LoVo (cell line): Measurements from ENCODE around the gene DDA1.
"Not testable (repeated sequence)": the region's sequence is repeated elsewhere in the genome, so short reads cannot be mapped to it uniquely, and the experiment has no call there.

Source experiments
- DNase-seq: peaks from one replicate; pipeline ENCODE4 v3.0.0-alpha.2; 2016; ENCODE audit warnings: low spot score

The DDA1 gene

DNA sequence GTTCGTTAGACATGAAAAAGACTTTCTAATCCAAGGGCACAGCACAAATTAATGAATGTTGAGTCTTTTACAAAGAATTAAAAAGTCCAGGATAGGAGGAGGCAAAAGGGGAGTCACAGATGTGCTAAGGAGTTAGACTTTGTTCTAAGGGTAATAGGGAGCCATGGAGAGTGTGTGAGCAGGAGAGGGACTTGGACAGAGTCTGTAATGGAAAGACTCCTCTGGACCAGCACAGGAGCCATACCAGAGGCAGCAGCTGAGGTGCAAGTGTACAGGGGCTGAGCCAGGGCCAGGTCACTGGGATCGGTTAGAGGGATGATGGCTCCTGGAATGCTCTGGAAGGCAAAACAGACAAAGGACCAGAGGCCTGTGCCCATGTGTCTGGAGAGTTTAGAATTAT lies 38.5 kb downstream of the DDA1 start:
- DNase-seq = no peak

DNA sequence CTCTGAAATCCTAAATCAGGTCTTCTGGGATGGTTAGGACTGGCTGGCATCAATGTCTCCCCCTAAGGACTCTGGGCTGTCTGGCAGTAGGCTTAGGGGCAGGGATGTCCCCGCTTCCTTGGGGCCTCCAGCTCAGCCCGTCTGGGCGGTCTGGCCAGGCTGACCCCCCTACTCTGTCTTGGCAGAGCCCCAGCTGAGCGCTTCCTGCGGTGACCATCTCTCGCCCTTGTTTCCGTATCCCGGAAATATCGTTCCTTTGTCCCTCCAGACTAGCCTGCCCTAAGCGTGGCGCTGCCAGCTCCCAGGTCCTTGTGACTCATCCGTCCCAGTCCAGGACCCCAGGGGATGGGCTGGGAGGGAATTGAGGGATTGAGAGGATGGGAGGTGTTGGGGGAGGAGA lies 39.3 kb downstream of the DDA1 start:
- DNase-seq = peak; percentile 4

DNA sequence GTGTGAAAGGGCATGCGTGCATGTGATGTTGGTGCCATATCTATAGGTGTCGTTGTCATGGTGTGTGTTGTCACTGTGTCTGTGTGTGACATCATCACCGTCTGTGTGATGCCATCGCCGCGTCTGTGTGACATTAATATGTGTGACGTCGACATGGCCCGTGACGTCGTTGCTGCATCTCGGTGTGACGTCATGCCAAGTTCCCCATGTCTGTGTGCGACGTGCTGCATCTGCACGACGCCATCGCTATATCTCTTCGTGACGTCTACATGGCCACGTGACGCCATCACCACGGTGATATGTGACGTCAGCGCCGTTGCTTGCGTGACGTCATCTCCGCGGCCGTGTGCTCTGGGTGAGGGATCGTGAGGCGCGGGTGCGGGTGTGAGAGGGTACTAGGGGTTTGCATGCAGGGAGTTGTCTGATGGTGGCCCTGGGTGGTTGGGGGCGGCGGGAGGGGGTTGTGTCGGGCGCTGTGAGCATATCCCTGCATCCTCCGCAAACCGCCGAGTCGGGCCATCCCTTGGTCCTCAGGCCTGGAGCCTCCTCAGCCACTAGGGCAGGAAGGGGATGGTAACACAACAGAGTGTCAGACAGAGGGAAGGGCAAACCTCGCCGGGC lies 42.6 kb downstream of the DDA1 start:
- DNase-seq = no peak

DNA sequence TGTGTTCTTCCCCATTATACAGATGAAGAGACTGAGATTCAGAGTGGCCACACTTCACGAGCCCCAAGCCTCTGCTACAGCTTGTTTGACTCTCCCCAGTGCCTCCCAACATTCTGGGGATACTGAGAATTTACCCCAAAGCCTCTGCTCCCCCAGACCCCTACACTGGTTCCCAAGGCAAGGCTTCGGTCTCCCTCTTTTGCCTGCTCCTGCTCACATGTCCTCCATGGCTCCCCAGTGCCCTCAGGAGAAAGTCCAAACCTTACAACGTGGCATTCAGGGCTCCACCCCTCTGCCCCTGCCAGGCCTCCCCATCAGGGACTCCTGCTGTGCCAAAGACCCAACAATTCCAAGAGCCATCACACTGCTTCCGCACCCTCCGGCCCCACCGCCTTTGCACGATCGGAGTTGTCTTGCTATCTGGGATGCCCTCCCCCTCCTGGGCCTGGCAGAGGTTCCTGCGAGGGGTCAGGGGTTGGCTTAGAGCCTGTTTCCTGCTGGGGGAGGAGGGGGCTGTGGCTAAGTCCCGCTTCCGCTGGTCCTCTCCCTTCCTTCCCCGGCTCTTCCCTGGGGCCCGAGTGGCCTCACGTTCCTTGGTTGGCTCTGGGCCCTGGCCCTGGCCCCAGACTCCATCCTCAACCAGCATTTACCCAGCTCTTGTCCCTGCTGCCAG lies 43.4 kb downstream of the DDA1 start:
- DNase-seq = no peak

DNA sequence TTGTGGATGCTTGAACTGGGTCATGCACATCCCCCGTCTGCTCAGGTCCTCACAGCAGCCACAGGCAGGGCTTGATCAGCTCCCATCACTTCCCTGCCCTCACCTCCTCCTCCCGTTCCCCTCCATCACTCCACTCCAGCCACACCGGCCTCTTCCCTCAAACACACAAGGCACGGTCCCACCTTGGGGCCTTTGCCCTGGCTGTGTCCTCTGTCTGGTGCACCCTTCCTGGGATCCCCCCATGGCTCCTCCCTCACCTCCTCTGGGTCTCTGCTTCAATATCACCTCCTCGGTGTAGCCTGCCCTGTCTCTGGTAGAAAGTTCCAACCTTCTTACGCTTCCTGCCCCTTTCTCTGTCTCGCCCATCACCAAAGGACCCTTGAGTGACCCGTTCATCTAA lies 44.0 kb downstream of the DDA1 start:
- no peak for DNase-seq

DNA sequence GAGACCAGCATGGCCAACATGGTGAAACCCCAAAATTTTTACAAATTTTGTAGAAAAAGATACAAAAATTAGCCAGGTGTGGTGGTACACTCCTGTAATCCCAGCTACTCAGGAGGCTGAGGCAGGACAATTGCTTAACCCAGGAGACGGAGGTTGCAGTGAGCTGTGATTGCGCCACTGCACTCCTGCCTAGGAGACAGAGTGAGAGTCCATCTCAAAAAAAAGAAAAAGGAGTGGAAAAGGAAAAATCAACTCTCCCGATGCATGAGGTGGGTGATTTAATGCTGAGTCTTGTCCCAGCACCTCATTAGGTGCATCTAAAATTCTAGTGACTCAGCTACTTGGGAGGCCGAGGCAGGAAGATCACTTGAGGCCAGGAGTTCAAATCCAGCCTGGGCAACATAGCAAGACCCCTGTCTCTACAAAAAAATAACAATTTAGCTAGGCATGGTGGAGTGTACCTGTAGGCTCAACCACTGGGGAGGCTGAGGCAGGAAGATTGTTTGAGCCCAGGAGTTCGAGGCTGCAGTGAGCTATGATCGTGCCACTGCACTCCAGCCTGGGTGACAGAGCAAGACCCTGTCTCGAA lies 47.8 kb downstream of the DDA1 start:
- no peak for DNase-seq

DNA sequence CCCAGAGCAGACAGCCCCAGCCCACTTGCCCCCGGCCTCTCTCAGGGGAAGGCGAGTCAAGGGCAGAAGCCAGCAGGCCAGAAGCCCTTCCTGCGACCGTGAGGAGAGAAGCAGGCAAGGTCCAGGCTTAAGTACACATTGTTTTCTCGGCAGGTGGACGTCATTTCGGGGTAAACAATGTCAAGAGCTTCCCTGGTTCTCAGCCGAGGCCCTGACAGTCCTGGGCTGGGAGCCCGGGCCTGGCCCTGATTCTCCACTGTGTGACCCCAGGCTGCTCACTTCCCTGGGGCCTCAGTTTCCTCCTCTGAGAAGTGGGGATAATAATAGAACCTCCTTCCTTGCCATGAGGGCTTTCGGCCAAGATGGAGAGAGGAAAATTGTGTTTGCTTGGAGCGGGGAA lies 48.4 kb downstream of the DDA1 start:
- no peak for DNase-seq

DNA sequence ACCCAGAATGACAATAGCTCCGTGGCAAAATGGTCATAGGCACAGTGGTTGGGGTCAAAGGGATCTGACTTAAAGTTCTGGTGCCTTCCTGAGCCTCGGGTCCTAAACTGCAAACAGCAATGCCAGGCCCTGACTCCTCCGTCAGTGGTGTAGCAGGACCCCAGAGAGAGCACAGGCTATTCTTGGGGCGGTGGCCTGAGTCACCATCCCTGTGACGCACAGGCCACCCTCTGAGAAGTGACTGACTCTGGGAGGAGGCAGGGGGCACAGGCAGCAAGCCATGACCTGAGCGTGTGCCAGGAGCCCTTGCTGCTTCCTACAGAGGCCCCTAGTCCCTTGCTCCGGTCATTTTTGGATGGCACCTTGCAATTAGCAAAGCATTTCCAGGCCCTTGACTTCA lies 49.0 kb downstream of the DDA1 start:
- DNase-seq = no peak

DNA sequence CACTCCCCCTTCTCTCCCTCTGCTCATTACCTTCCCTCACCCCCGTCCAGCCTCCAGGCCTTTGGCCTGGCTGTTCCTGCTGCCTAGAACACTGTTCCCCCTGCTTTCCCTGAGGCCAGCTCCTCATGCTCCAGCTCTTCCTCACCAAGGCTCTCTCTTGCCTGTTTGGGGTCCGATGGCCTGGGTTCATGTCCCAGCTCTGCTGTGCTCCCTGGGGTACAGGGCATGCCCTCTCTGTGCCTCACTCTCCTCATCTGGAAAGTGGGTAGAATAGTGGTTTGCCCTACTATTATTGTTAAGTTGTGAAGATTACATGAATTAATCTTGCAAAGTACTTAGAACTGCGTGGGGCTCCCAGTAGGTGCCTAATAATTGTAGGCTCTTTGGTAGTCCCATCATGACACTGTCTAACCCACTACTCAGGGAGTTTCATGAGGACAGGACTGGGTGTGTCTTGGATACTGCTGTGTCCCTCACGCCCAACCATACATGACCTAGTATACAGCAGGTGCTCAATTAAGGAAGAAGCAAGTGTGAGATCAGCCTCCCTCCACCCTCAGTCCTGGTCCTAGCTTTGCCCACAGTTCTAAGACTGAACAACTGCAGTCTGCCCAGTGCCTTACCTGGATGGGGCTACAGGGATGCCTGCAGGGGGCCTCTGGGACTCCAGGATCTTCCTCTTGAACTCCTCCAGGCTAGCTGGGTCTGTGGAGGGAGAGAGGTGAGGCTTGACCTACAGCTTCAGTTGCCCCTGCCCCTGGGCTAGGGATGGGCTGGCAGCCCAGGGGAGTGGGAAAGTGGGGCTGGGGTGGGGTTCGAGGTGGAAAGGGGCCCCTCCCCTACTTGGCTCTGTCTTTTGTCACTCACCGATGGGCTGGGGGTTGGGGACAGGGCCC lies 50.8 kb downstream of the DDA1 start:
- DNase-seq = no peak

DNA sequence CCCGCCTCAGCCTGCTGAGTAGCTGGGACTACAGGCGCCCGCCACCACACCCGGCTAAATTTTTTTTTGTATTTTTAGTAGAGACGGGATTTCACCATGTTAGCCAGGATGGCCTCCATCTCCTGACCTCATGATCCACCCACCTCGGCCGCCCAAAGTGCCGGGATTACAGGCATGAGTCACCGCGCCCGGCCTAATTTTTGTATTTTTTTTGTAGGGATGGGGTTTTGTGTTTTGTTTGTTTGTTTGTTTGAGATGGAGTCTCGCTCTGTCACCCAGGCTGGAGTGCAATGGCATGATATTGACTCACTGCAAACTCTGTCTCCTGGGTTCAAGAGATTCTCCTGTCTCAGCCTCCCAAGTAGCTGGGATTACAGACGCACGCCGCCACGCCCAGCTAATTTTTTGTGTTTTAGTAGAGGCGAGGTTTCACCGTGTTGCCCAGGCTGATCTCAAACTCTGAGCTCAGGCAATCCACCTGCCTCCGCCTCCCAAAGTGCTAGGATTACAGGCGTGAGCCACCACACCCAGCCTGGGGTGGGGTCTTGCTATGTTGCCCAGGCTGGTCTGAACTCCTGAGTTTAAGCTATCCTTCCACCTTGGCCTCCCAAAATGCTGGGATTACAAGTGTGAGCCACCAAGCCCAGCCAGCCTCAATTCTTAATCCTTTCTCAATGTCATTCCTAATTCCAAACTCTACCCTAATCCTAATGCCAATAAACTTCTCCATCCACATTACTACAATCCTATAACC lies 54.7 kb downstream of the DDA1 start:
- not testable (repeated sequence) for DNase-seq

DNA sequence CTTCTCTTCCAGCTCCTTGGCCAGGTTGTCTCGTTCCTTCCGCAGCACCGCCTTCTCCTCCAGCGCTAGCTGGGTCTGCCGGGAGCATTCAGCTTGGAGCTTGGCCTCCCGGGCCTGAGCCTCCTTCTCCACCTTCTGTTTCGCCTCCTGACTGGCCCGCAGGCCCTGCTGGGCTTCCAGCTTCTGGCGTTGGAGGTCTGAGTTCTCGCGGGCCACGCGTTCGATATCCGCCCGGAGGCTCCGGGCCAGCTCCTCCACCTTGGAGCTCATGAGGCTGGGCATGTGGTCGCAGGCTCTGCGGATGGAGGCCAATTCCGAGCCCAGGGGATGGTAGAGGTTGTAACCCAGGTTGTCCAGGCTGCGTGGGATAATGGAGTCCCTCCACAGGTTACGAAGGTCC lies 56.0 kb downstream of the DDA1 start:
- no peak for DNase-seq

DNA sequence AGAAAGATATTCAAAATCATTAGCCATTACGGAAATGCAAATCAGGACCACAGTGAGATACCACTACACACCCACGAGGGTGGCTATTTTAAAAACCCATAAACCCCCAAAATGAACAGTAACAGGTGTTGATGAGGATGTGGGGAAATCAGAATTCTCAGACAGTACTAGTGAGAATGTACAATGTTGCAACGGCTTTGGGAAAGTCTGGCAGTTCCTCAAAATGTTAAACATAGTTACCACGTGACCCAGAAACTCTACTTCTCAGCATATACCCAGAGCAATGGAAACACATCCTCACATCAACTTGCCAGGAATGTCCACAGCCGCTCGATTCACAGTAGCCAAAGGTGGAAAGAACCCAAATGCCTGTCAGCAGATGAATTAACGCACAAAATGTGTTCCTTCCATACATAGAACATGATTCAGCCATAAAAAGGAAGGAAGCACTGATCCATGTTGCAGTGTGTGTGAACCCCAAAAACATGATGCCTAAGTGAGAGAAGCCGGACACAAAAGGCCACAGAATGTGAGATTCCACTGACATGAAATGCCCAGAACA lies 60.7 kb downstream of the DDA1 start:
- DNase-seq = no peak
